NCI-H2081 (cell line): ENCODE measurements around the gene CFAP20.

Experiments used
- DNase-seq, 2 experiments: peaks; one replicate each; lab custom pipeline; 2025; lab: John Stamatoyannopoulos, UW

Gene CFAP20

GRCh38 chr16:58124601-58124915 is 4.6 kb downstream of the CFAP20 start:
- no peak for DNase-seq

- no peak for DNase-seq
Observed at GRCh38 chr16:58123896-58124600, 5.1 kb downstream of the CFAP20 start.

GRCh38 chr16:58121132-58121531 is 8.0 kb downstream of the CFAP20 start:
- DNase-seq, result no peak

GRCh38 chr16:58120234-58120633 is 8.9 kb downstream of the CFAP20 start:
- no peak for DNase-seq

- peak in 1 of 2 experiments; percentile 47 for DNase-seq
Observed at GRCh38 chr16:58119509-58119845, 9.7 kb downstream of the CFAP20 start.

- DNase-seq, result no peak
Observed at GRCh38 chr16:58118801-58119508, 10.2 kb downstream of the CFAP20 start.

GRCh38 chr16:58116529-58116928 is 12.7 kb downstream of the CFAP20 start:
- DNase-seq, result no peak

- DNase-seq, result no peak
Observed at GRCh38 chr16:58116081-58116480, 13.1 kb downstream of the CFAP20 start.

- DNase-seq, result no peak
Observed at GRCh38 chr16:58114827-58115825, 14.1 kb downstream of the CFAP20 start.

GRCh38 chr16:58111302-58111627 is 17.9 kb downstream of the CFAP20 start:
- DNase-seq, result no peak

- DNase-seq, result no peak
Observed at GRCh38 chr16:58110571-58111301, 18.4 kb downstream of the CFAP20 start.

- no peak for DNase-seq
Observed at GRCh38 chr16:58109881-58110280, 19.3 kb downstream of the CFAP20 start.

GRCh38 chr16:58109330-58109729 is 19.9 kb downstream of the CFAP20 start:
- no peak for DNase-seq

GRCh38 chr16:58107709-58108108 is 21.5 kb downstream of the CFAP20 start:
- DNase-seq, result no peak

GRCh38 chr16:58107228-58107627 is 22.0 kb downstream of the CFAP20 start:
- no peak for DNase-seq

- DNase-seq, result no peak
Observed at GRCh38 chr16:58105631-58106030, 23.6 kb downstream of the CFAP20 start.

GRCh38 chr16:58102665-58103392 is 26.4 kb downstream of the CFAP20 start:
- no peak for DNase-seq

GRCh38 chr16:58099956-58100300 is 29.3 kb downstream of the CFAP20 start:
- no peak for DNase-seq

GRCh38 chr16:58099097-58099955 is 29.9 kb downstream of the CFAP20 start:
- DNase-seq, result no peak
